ENCODE data around the gene CSMD2. TPM values are rescaled to one million over a fixed set of nuclear protein-coding genes. Genes with fewer than 3 reads are reported as not detected.

CSMD2 gene
- total RNA-seq, 1 experiment from 2014 or later = 13.2 TPM

GRCh38 chr1:33501309-33501708 lies 663.7 kb downstream of the CSMD2 start (continued):
- TF ChIP-seq SMAD3 (CRISPR knock-in tag; IDR thresholded peaks at IDR 0.05; ENCODE audit: borderline replicate concordance) (no peak), ZSCAN18 (CRISPR knock-in tag; IDR thresholded peaks at IDR 0.05) (no peak), SP1 (CRISPR knock-in tag; conservative IDR thresholded peaks at IDR 0.05) (no peak), TP53 (CRISPR knock-in tag; IDR thresholded peaks at IDR 0.05) (no peak), KAT7 (CRISPR knock-in tag; IDR thresholded peaks at IDR 0.05; ENCODE audit: borderline replicate concordance) (no peak), CBFB (CRISPR knock-in tag; IDR thresholded peaks at IDR 0.05; ENCODE audit: low read depth) (no peak), NR3C1 (CRISPR knock-in tag; conservative IDR thresholded peaks at IDR 0.05; ENCODE audit: low read depth) (no peak), JAZF1 (CRISPR knock-in tag; IDR thresholded peaks at IDR 0.05) (no peak)
- TF ChIP-seq, protein P1, sequence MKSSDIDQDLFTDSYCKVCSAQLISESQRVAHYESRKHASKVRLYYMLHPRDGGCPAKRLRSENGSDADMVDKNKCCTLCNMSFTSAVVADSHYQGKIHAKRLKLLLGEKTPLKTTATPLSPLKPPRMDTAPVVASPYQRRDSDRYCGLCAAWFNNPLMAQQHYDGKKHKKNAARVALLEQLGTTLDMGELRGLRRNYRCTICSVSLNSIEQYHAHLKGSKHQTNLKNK (CRISPR knock-in tag; IDR thresholded peaks at IDR 0.05) = no peak

GRCh38 chr1:33500547-33500946 lies 664.5 kb downstream of the CSMD2 start:
- Mint-ChIP-seq H3K36me3 (peaks cover 11% of the 10 kb centered on the region), H3K27ac (no peak overlapping the region), H3K9me3 (peaks cover 35% of the 10 kb centered on the region), H3K4me3 (no peak overlapping the region), H3K27me3 (ENCODE audit: low read depth) (no peaks in the 10 kb centered on the region; the same call in 1 of the 2 replicates), H3K4me1 (peaks cover 9% of the 10 kb centered on the region)
- ChIA-PET POLR2A (no interaction called here), CTCF (interaction anchor here (0.5 to 2.4 kb wide), 31 partner anchors 10 to 1115 kb away, joined by 3 to 14 read pairs (median 4); no protein-coding TSS in a partner anchor)
- ATAC-seq = peak; percentile 61
- DNase-seq (ENCODE audit: low spot score) = no peak
- TF ChIP-seq ELF4 (CRISPR knock-in tag; IDR thresholded peaks at IDR 0.05; ENCODE audit: low read depth) (no peak), MYBL2 (CRISPR knock-in tag; IDR thresholded peaks at IDR 0.05) (no peak), RELA (CRISPR knock-in tag; IDR thresholded peaks at IDR 0.05; ENCODE audit: borderline replicate concordance) (no peak), ZBTB43 (CRISPR knock-in tag; IDR thresholded peaks at IDR 0.05) (no peak), GABPB1 (CRISPR knock-in tag; IDR thresholded peaks at IDR 0.05) (no peak), KAT7 (CRISPR knock-in tag; IDR thresholded peaks at IDR 0.05; ENCODE audit: borderline replicate concordance) (no peak), CDX4 (CRISPR knock-in tag; IDR thresholded peaks at IDR 0.05; ENCODE audit: borderline replicate concordance) (no peak), ZNF232 (CRISPR knock-in tag; IDR thresholded peaks at IDR 0.05) (no peak), CREM (CRISPR knock-in tag; IDR thresholded peaks at IDR 0.05) (no peak), RORB (CRISPR knock-in tag; IDR thresholded peaks at IDR 0.05) (no peak), AR (CRISPR knock-in tag; IDR thresholded peaks at IDR 0.05) (no peak), NFATC4 (CRISPR knock-in tag; IDR thresholded peaks at IDR 0.05) (no peak), SP1 (CRISPR knock-in tag; conservative IDR thresholded peaks at IDR 0.05) (no peak)
- TF ChIP-seq, protein P2, sequence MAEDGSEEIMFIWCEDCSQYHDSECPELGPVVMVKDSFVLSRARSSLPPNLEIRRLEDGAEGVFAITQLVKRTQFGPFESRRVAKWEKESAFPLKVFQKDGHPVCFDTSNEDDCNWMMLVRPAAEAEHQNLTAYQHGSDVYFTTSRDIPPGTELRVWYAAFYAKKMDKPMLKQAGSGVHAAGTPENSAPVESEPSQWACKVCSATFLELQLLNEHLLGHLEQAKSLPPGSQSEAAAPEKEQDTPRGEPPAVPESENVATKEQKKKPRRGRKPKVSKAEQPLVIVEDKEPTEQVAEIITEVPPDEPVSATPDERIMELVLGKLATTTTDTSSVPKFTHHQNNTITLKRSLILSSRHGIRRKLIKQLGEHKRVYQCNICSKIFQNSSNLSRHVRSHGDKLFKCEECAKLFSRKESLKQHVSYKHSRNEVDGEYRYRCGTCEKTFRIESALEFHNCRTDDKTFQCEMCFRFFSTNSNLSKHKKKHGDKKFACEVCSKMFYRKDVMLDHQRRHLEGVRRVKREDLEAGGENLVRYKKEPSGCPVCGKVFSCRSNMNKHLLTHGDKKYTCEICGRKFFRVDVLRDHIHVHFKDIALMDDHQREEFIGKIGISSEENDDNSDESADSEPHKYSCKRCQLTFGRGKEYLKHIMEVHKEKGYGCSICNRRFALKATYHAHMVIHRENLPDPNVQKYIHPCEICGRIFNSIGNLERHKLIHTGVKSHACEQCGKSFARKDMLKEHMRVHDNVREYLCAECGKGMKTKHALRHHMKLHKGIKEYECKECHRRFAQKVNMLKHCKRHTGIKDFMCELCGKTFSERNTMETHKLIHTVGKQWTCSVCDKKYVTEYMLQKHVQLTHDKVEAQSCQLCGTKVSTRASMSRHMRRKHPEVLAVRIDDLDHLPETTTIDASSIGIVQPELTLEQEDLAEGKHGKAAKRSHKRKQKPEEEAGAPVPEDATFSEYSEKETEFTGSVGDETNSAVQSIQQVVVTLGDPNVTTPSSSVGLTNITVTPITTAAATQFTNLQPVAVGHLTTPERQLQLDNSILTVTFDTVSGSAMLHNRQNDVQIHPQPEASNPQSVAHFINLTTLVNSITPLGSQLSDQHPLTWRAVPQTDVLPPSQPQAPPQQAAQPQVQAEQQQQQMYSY (CRISPR knock-in tag; IDR thresholded peaks at IDR 0.05) = no peak
- TF ChIP-seq, protein P3, sequence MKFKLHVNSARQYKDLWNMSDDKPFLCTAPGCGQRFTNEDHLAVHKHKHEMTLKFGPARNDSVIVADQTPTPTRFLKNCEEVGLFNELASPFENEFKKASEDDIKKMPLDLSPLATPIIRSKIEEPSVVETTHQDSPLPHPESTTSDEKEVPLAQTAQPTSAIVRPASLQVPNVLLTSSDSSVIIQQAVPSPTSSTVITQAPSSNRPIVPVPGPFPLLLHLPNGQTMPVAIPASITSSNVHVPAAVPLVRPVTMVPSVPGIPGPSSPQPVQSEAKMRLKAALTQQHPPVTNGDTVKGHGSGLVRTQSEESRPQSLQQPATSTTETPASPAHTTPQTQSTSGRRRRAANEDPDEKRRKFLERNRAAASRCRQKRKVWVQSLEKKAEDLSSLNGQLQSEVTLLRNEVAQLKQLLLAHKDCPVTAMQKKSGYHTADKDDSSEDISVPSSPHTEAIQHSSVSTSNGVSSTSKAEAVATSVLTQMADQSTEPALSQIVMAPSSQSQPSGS (CRISPR knock-in tag; IDR thresholded peaks at IDR 0.05; ENCODE audit: borderline replicate concordance, low read depth) = no peak
- TF ChIP-seq, protein P1 (CRISPR knock-in tag; IDR thresholded peaks at IDR 0.05) = no peak
- TF ChIP-seq, protein P4, sequence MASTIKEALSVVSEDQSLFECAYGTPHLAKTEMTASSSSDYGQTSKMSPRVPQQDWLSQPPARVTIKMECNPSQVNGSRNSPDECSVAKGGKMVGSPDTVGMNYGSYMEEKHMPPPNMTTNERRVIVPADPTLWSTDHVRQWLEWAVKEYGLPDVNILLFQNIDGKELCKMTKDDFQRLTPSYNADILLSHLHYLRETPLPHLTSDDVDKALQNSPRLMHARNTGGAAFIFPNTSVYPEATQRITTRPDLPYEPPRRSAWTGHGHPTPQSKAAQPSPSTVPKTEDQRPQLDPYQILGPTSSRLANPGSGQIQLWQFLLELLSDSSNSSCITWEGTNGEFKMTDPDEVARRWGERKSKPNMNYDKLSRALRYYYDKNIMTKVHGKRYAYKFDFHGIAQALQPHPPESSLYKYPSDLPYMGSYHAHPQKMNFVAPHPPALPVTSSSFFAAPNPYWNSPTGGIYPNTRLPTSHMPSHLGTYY (CRISPR knock-in tag; IDR thresholded peaks at IDR 0.05) = no peak

Data from WTC11 (cell line).